AG04450 (cell line): ENCODE results near the gene HOXD12. TPM values are rescaled to one million over a fixed set of nuclear protein-coding genes. Genes with fewer than 3 reads are reported as not detected.

Source experiments
- CTCF ChIA-PET: fragments of 300-600, 350-600 bp; formaldehyde crosslinking; extraction: SDS; loops from one replicate; lab custom pipeline; 2022; ENCODE audit warnings: antibody characterized with exemption, inconsistent platforms; lab: Charles Lee
- POLR2A ChIA-PET: fragments of 350-600 bp; formaldehyde crosslinking; extraction: SDS; loops from one replicate; lab custom pipeline; 2021; ENCODE audit warnings: antibody characterized with exemption, inconsistent platforms; lab: Yijun Ruan, JAX
- DNase-seq: peaks from one replicate; pipeline ENCODE4 v3.0.0-alpha.2; 2011; ENCODE audit warnings: low read depth, low spot score
- H3K27ac ChIP-seq: one replicate; pipeline ENCODE4 v1.5.1; 2012; ENCODE audit warnings: low read depth, low read length, control low read depth
- H3K27me3 ChIP-seq: one replicate; pipeline ENCODE4 v1.6.0; 2012; ENCODE audit warnings: low read length; ENCODE audit not compliant: control insufficient read depth, insufficient read depth
- H3K4me3 ChIP-seq: 2 replicates; pipeline ENCODE4 v1.5.1; 2011; ENCODE audit warnings: mild to moderate bottlenecking, low read depth, low read length, control low read depth
- H3K9me3 ChIP-seq: 2 replicates; pipeline ENCODE4 v1.5.1; 2012; ENCODE audit warnings: low read length; ENCODE audit not compliant: control insufficient read depth, insufficient read depth
- CTCF ChIP-seq: IDR thresholded peaks from 2 replicates; pipeline ENCODE4 v1.5.1; 2011; ENCODE audit warnings: low read depth, low read length, control low read depth, inconsistent platforms
- polyA plus RNA-seq: library from polyadenylated mRNA; depleted of rRNA; stranded (reverse); fragments of >200 nt; gene quantifications from 2 replicates; pipeline ENCODE4 v1.2.3, GENCODE V29; 2011

HOXD12 gene
- polyA plus RNA-seq, 1 experiment, result not detected

- no peak within 1 kb of the TSS for H3K27ac ChIP-seq
- peaks cover 24% of the 10 kb centered on the region for H3K9me3 ChIP-seq
- no peak within 1 kb of the TSS for H3K4me3 ChIP-seq
- CTCF ChIA-PET, result interaction anchor here (1.0 kb wide), 1 partner anchor 11 kb away, joined by 3 read pairs; no protein-coding TSS in a partner anchor
- no peak for TF ChIP-seq CTCF
- no peak for DNase-seq
- POLR2A ChIA-PET, result no interaction called here
- H3K27me3 ChIP-seq, result peaks cover 97% of the 10 kb centered on the region
Observed at GRCh38 chr2:176115883-176116813, 16.6 kb downstream of the HOXD12 start, which contains the start of gene HOXD10. Gene HOXD10, plus strand, starts transcription at chr2:176116778. Its CDS starts 56 bp downstream, at chr2:176116834.

GRCh38 chr2:176117162-176117822 lies 17.7 kb downstream of the HOXD12 start:
- ChIA-PET POLR2A (no interaction called here), CTCF (interaction anchor here (0.6 kb wide), 1 partner anchor 23 kb away, joined by 3 read pairs; no protein-coding TSS in a partner anchor)
- TF ChIP-seq CTCF, result no peak
- no peak overlapping the region for H3K27ac ChIP-seq
- peaks cover 98% of the 10 kb centered on the region for H3K27me3 ChIP-seq
- peaks cover 29% of the 10 kb centered on the region for H3K9me3 ChIP-seq
- DNase-seq, result no peak
- no peak overlapping the region for H3K4me3 ChIP-seq

- DNase-seq, result no peak
- CTCF ChIA-PET, result interaction anchor here (0.6 kb wide), 1 partner anchor 22 kb away, joined by 3 read pairs; no protein-coding TSS in a partner anchor
- no peak for TF ChIP-seq CTCF
- Histone ChIP-seq H3K27me3 (peaks cover 95% of the 10 kb centered on the region), H3K4me3 (no peak overlapping the region), H3K9me3 (peaks cover 23% of the 10 kb centered on the region), H3K27ac (no peak overlapping the region)
- POLR2A ChIA-PET, result no interaction called here
Observed at GRCh38 chr2:176117823-176118371, 18.3 kb downstream of the HOXD12 start.

- Histone ChIP-seq H3K27ac (no peak overlapping the region), H3K9me3 (peaks cover 23% of the 10 kb centered on the region), H3K4me3 (no peak overlapping the region), H3K27me3 (peaks cover 94% of the 10 kb centered on the region)
- TF ChIP-seq CTCF, result peak; percentile 36
- no peak for DNase-seq
- POLR2A ChIA-PET, result no interaction called here
- CTCF ChIA-PET, result no interaction called here
Observed at GRCh38 chr2:176118601-176119339, 19.2 kb downstream of the HOXD12 start.
